Hepatic stellate cell (primary cell): ENCODE measurements around the gene IL4R.
A peak's percentile ranks its signal among the peaks of the same experiment; 100 is the strongest.
"Not testable (repeated sequence)": the region's sequence is repeated elsewhere in the genome, so short reads cannot be mapped to it uniquely, and the experiment has no call there.

Experiments used
- DNase-seq: peaks from one replicate; pipeline ENCODE4 v3.0.0; 2011; ENCODE audit warnings: low spot score

The IL4R gene

DNA sequence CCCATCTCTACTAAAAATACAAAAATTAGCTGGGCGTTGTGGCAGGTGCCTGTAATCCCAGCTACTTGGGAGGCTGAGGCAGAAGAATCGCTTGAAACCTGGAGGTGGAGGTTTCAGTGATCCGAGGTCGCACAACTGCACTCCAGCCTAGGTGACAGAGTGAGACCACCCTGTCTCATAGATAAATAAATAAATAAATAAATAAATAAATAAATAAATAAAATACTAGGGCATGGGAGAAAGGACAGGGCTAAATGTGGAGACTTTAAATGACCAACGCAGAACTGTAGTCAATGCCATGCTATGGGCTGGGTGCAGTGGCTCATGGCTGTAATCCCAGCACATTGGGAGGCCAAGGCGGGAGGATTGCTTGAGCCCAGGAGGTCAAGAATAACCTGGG is 25.5 kb upstream of the IL4R start:
- not testable (repeated sequence) for DNase-seq

DNA sequence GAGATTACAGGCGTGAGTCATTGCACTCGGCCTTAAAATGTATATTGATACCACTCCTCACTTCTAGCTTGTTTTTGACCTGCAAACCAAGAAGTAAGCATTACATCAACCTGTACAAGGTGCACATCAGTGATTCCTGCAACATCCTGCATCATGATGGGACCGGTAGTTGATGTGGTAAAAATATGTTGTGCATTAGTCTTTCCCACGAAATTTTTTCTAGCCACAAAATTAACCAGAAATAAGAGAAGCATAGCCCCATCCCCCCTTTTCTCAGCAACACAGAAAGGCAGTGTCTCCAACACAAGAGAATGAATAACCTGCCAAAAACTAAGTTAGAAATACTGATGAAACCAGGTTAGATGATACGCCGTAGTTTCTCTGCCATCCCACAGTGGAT is 24.1 kb upstream of the IL4R start:
- DNase-seq: no peak

DNA sequence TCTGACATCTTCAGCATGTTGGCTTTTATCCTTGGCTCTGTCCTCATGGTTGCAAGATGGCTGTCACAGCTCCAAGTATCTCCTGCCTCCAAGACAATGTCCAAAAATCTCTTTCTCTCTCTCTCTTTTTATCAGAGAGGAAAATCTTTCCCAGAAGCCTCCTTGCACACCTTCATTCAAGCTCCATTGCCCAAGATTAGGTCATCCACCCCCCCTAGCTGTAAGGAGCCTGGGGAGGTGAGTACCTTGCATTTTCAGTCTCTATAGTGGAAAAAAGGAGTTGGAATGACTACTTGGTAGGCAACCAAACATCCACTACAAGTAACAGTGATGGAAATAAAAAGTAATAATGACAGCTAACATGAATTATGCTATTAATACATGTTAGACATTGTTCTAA is 23.2 kb upstream of the IL4R start:
- DNase-seq: no peak

DNA sequence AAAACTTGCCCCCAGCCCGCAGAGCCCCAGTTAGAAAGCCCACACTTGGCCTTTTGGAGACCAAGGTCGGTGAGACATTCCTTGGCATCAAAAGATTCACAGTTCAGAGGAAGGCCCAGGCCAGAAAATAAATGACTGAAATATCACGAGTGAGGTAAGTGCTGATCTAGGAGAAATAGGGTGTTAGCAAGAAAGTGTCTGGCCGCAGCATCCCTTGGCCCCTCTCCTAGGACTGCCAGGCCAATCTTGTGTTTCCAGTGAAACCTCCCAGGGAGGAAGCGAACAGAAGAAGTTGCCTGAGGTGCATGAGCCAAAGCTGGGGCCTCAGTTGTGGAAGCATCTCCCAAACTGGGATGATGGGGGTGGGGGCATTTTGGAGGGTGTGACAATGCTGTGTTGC is 22.7 kb upstream of the IL4R start:
- DNase-seq: no peak

DNA sequence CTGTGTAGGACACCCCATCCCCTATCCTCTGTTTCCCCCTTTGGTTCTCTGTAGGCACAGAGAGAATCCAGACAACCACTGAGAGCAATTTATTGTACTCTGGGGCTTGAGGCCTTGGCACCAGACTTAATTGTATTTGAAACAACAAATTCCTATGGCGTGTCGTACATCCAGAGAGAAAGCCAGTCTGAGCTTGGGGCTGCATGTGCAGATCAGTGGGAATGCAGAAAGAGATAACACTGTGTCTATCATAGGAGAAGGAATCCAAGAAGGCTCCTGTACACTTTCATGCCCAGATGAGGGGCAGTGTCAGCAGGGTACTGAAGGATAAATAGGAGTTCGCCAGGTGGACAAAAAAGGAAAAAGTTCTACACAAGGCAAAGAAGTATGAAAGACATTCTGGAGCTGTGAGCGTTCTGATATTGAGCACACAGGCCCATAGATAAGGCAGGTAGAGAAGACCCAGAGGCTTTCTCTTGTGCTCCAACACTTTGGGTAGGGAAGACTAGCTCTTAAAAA is 22.0 kb upstream of the IL4R start:
- DNase-seq: no peak

DNA sequence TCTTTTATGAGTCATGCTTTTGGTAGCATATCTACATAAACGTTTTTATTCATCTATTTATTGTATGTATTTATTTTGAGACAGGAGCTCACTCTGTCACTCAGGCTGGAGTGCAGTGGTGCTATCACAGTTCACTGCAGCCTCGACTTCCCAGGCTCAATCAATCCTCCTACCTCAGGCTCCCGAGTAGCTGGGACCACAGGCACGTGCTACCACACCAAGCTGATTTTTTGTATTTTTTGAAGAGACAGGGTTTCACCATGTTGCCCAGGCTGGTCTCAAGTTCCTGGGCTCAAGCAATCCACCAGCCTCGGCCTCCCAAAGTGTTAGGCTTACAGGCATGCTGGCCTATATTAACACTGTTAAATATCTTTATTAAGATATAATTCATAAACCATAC is 20.4 kb upstream of the IL4R start:
- no peak for DNase-seq

DNA sequence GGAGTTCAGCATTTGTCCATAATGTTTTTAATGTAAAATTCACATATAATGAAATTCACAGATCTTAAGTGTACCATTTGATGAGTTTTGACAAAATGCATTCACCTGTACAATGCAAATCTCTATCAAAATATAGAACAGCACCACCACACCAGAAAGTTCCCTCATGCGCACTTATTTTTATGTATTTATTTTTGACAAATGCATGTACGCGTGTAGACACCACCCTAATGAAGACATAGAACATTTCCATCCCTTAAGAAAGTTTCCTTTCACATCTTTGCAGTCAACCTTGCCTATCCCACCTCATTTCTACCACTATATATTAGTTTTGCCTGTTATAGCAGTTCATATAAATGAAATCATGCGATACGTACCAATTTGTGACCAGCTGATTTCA is 15.6 kb upstream of the IL4R start:
- no peak for DNase-seq

DNA sequence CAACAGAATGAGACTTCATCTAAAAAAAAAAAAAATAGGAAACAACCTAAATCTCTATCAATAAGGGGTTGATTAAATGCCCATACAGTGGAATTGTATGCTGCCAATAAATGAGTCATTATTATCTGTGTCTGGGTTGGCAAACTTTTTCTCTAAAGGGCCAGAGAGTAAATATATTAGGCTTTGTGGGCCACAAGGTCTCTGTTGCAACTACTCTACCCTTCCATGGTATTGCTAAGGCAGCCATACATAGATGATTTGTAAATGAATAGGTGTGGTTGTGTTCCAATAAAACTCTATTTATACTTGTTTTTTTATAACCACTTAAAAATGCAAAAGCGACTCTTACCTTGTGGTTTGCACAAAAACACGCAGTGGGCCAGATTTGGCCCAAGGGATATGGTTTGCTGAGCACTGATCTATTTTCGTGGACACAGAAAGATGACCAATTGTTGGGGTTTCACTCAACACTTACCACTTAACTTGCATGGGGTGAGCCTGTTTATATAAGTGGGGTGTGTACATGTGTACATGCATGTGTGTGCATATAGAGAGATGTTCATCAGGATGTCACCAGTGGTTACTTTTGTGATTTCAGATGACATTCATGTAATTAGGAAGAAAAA is 12.4 kb upstream of the IL4R start:
- no peak for DNase-seq

DNA sequence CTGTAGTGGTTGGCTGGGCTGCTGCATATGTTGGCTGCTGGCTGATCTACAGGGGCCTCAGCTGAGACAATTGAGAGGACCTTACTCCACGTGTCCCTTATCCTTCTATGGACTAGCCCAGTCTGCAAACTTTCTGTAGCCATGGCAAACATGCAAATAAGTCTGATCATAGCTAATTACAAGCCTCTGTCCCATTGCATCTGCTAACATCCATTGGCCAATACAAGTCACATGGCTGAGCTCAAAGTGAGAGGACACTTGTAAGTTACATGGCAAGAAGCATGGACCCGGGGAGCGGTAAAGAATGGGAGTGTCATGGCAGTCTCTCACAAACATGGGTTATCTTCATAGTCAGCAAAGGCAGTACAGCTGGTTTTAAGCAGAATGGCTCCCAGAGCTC is 11.6 kb upstream of the IL4R start:
- DNase-seq: no peak

DNA sequence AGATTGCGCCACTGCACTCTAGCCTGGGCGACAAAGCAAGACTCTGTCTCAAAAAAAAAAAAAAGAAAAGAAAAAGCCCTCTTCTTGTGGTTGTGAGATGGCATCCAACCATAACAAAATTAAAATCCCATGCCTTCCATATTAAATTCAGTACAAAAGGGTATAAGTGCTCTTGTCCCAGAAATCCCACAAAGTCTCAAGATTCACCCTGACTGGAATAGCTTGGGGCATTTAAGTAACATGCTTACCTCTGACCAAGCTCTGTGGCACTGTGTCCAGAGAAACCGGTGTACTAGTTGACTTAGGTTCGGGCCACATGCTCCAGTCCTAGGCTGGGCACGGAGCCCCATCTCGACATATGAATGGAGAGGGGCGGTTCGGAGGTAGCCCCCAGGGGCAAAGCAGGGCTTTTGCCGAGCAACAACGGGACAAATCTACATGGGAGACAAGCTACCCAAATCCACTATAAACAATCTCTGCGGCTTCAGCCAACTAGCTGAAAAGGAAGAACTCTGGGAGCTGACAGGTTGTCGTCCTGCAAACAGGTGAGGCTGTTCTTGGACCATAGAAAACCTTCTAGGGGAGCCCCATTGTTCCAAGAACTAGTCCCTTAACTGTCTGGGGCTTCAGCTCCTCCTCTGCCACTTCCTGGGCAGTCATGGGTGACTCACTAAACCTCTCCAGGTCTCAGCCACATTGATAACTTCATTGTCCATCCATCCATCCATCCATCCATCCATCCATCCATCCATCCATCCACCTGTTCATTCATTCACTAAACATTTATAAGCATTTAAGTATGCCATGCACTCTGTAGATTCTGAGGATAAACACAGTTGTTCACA is 10.3 kb upstream of the IL4R start:
- DNase-seq: no peak

DNA sequence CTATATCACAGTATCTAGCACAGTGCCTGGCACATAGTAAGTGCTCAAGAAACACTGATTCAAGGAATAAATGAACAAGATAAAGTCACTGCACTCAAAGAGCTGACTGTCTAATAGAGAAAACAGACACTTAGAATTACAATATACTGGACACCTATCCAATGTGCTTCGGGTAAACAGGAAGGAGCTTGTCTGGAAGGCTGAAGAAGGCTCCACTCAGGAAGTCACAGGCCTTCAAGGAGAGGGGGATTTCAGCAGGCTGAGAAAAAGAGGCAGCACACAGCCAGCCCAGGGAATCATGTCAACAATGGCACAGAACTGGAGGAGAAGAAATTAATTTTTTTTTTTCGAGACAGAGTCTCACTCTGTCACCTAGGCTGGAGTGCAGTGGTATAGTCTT is 9.7 kb upstream of the IL4R start:
- no peak for DNase-seq

DNA sequence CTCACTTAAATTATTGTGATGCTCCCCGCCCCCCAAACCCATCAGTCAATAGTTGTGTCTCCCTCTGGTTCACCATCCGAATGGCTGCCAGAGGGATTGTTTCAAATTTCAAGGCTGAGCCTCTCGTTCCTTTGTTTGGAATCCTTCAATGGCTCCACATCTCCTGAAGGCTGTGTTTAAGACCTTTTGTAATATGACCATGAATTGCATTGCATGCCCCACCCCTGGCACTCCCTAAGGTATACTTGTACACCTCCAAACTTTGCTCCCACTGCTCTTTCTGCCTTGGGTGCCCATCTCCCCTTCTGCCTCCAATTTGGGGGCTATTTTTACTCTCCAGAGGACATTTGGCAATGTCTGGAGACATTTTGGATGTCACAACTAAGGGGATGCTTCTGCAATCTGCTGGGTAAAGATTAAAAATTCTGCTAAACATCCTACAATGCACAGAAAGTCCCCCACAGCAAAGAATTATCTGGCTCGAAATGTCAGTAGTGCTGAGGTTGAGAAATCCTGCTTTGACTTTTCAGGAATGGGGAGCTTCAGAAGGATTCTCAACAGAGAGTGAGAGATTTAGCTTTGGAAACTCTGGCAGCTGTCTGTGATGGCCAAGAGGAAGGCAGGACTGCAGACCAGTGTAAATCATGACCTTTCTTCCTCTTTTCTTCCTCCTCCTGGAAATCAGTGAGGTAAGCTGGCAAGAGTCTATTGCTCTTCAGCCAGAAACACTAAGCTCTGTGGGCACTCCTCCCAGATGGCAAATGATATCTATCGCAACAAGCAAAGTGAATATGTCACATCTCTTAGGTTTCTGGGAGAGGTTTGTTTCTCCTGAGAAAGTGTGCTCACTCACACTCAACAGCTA is 8.7 kb upstream of the IL4R start:
- no peak for DNase-seq

DNA sequence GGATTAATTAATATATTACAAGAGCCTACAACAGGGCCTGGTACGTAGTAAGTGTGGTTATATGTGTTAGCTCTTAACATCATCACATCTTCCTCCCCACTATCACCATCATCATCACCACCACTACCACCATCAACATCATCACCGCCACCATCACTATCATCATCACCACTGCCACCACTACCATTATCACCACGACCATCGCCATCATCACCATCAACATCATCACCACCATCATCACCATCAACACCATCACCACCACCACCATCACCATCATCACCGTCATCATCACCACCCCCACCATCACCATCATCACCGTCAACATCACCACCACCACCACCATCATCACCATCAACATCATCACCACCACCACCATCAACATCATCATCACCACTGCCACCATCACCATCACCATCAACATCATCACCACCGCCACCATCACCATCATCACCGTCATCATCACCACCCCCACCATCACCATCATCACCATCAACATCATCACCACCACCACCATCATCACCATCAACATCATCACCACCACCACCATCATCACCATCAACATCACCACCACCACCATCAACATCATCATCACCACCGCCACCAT is 7.8 kb upstream of the IL4R start:
- no peak for DNase-seq

DNA sequence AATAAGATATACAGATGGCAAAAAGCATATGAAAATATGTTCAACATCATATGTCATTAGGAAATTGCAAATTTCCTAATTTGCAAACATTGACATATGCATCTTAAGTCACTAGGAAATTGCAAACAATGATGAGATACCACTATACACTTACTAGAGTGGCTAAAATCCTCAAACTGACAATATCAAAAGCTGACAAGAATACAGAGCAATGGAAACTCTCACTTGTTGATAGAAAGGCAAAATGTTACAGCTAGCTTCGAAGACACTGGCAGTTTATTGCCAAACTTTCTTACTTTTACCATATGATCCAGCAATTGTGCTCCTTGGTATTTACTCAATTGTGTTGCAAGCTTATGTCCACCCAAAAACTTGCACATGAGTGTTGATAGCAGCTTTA is 5.0 kb upstream of the IL4R start:
- DNase-seq: no peak

DNA sequence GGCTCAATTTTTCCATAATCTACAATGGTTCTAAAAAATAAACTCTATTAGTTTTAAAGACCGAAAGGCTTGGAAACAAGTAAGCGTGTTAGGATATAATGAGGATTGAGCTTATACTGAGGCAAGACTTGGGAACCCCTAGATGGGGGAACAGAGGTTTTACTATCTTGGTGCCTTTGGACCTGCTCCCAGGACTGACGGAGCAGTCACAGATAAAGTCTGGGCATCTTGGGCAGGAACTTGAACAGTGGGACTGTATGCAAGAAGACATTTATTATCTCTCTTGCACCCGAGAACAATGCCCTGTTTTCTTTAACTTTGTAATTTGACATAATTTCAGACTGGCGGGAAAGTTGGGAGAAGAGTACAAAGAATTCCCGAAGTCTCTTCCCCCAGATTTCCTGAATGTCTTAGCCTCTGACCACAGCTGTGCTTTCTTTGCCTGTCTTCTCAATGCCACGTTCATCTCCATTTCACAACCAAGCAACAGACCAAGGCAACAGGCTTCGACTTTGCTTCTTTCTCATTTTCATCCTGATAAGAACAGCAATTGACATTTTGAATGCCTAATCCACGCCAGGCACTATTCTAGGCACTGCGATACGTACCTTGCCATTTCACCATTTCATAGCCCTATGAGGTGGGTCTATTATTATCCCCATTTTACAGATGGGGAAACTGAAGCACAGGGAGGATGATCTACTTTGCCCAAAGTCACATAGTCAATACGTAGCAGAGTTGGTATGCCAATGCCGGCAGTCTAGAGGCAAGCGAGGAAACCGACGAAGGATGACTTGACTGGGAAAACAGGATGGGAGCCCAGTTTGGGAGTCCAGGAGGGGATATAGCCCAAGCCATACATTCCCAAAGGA is 3.0 kb upstream of the IL4R start:
- DNase-seq: no peak

DNA sequence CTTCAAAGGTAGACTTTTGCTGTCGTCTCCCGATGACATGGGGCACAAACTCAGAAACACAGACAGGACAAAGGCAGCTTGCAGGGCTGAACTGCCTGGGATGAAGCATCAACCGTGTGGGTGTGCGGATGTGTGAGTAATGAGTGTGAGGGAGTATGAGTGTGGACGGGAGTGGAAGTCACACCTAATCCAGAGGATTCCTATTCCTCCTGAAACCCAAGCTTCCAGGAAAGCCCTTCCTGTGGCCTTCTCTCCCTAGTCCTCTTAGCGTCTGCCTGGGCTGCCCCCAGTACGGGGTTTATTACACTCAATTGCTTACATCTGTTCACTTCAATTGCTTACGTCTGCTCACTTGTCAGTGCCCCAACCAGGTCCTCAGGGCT is 2.3 kb upstream of the IL4R start:
- no peak for DNase-seq

DNA sequence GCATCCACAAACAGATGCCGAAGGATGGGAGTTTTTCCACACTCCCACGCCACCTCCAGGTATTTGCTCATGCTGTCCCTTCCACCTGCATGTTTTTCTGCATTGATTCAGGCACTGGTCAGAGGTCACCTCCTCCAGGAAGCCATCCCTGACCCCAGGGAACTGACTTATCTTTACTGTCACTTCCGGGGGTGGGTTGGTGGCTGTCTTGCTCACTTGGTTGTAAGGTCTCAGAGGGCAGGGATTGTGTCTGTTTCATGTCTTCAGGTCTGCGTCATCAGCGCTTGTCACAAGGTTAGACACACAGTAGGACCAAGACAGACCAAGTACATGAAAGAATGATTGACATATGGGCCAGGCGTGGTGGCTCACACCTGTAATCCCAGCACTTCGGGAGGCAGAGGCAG is 1.9 kb upstream of the IL4R start:
- DNase-seq: no peak

DNA sequence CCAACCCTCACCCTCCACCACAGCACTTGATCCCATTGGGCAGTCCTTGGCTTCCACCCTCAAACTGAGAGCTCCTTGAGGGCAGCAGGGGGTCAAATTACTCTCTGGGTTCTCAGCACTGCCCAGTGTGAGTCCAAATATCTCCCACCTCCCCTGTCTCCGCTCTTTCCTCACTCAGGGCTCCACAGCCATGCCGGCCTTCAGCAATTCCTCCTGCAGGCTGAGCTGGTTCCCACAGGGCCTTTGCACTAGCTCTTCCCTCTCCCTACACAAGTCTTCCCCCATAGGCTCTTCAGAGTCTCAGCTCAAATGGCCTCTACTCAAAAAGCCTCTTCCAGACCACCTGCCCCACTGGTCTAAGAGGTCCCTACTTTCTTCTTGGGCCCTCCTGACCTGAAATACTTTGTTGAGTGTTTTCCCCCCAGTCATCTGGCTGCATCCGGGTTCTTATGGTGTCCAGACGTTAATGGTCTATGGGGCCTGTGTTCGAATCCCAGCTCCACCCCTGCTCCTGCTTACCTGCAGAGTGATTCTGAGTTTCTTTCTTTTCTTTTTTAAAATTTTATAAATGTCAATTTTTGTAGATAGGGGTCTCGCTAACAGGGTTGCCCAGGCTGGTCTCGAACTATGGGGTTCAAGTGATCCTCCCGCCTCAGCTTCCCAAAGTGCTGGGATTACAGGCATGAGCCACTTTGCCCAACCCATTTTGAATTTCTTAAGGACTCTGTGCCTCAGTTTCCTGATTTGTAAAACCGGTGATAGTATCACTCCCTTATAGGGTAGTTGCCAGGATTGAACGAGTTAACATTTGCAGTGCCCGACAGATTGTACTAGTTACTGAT is 973 bp upstream of the IL4R start:
- DNase-seq: no peak

DNA sequence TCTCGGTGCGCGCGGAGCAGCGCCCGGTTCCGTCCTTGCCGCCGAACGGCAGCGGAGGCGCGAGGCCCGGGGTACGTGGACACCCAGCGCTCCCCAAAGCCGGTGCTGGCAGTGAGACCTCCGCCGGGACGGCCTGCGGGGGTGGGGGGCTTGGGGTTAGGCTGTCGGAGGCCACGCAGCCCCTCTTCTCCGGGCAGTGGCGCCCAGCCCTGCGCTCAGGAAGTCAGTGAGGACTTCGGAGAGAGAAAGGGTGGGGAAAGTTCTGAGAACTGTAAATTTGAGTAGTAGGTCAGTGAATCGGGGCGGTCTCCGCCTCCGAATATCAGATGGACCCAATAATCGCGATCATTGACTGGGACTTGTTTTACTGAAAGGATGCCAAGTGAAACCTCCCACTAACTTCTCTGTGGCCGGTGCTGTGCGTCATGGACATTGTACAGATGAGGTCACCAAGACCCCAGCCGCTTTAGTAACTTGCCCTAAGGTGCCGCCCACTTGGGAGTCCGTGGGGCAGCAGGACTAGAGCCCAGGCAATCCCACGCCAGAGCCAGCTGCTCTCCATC is 468 bp downstream of the IL4R start:
- DNase-seq: peak; percentile 82

DNA sequence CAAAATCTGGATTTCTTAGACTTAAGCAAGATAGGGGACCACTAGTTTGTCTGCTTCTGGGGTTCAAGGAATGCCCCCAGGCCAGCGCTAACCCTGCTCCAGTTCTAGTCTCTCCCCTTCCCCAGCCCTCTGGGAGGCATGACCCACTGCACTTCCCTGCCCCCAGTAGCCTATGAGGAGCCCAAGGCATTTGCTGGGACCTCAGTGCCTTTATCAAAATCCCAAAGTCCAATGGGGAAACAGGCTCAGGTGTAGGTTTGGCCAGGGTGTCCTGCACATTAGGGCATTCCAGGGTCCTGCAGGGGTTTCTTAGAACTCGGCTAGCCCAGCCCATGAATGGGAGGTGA is 1.2 kb downstream of the IL4R start:
- DNase-seq: no peak
